Esophagus squamous epithelium (tissue), 4 donors: ENCODE measurements around the gene ZNF175.

Experiments used
- POLR2A ChIP-seq, 4 donors: fragments of 450-650 bp; IDR thresholded peaks; one replicate each; pipeline ENCODE4 v1.6.1; 2017; ENCODE audit warnings: antibody characterized with exemption in 4 of 4, mild to moderate bottlenecking in 4 of 4, moderate library complexity in 3 of 4
- TF ChIP-seq, protein P1 (sequence below), 6 experiments: fragments of 450-650 bp in 4 of 6; fragments of 200-600 bp in 2 of 6; sonication (generic) in 2 of 6; IDR thresholded peaks; one replicate each; pipeline ENCODE4 v1.5.1; 2016 to 2019; ENCODE audit warnings: antibody characterized with exemption in 6 of 6, mild to moderate bottlenecking in 4 of 6, moderate library complexity in 4 of 6

DNA sequence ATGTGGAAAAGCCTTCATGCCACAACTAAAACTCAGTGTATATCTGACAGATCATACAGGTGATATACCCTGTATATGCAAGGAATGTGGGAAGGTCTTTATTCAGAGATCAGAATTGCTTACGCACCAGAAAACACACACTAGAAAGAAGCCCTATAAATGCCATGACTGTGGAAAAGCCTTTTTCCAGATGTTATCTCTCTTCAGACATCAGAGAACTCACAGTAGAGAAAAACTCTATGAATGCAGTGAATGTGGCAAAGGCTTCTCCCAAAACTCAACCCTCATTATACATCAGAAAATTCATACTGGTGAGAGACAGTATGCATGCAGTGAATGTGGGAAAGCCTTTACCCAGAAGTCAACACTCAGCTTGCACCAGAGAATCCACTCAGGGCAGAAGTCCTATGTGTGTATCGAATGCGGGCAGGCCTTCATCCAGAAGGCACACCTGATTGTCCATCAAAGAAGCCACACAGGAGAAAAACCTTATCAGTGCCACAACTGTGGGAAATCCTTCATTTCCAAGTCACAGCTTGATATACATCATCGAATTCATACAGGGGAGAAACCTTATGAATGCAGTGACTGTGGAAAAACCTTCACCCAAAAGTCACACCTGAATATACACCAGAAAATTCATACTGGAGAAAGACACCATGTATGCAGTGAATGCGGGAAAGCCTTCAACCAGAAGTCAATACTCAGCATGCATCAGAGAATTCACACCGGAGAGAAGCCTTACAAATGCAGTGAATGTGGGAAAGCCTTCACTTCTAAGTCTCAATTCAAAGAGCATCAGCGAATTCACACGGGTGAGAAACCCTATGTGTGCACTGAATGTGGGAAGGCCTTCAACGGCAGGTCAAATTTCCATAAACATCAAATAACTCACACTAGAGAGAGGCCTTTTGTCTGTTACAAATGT, 16.4 kb downstream of the ZNF175 start:
- TF ChIP-seq POLR2A (IDR thresholded peaks at IDR 0.05): no peak
- TF ChIP-seq, protein P1, sequence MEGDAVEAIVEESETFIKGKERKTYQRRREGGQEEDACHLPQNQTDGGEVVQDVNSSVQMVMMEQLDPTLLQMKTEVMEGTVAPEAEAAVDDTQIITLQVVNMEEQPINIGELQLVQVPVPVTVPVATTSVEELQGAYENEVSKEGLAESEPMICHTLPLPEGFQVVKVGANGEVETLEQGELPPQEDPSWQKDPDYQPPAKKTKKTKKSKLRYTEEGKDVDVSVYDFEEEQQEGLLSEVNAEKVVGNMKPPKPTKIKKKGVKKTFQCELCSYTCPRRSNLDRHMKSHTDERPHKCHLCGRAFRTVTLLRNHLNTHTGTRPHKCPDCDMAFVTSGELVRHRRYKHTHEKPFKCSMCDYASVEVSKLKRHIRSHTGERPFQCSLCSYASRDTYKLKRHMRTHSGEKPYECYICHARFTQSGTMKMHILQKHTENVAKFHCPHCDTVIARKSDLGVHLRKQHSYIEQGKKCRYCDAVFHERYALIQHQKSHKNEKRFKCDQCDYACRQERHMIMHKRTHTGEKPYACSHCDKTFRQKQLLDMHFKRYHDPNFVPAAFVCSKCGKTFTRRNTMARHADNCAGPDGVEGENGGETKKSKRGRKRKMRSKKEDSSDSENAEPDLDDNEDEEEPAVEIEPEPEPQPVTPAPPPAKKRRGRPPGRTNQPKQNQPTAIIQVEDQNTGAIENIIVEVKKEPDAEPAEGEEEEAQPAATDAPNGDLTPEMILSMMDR (IDR thresholded peaks at IDR 0.05): no peak
